Activated T-cell treated with anti-CD3 and anti-CD28 coated beads, Interleukin-2, amount 50 U/mL, for 1 hour (primary cell): ENCODE results near the gene MLXIP.

Experiments used
- DNase-seq: peaks from one replicate; pipeline ENCODE4 v3.0.0-alpha.2; 2020

MLXIP gene

DNA sequence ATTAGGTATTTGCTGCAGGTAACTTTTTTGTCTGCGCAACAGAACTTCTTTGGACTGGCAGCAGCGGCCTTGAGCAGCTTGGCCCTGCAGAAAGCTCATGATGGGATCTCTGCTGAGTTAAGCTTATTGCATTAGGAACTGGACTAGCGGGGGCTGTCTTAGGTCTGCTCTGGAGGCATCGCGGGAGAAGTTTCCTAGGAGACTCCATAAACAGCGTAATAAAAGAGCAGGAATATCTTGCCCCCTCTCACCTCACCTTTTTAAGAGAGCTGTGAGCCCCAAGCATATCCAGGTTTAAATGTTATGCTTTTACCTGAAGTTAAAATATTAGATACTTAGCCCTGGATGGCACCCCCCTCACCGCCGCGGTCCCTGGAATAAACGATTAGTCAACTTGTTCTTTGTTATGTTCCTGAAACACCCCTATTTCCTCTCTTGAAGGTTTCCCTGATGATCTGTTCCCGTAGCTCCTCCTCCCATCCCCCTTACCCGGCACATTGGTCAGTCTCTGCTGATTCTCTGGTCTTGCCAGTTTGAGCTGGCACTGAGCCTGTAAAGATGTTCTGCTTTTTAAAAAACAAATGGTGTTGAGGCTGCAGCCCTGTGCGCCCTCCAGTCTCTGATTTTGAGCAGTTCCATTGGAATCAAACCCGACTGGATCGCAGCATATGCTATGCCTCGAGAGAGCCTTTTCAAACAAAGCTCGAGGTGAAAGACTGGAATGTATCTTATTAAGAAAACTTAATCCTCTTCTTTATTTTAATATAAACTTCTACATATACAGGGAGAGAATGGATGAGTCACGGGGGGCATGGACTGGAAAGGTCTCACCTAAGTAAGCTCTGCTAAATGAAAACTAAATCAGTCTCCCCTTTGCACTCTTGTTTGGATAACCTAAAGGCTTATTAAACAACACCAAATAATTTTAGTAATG lies 1.9 kb downstream of the MLXIP start:
- no peak for DNase-seq

- DNase-seq = no peak
These were observed 2.6 kb downstream of the MLXIP start for GRCh38 chr12:122081083-122081696.

DNA sequence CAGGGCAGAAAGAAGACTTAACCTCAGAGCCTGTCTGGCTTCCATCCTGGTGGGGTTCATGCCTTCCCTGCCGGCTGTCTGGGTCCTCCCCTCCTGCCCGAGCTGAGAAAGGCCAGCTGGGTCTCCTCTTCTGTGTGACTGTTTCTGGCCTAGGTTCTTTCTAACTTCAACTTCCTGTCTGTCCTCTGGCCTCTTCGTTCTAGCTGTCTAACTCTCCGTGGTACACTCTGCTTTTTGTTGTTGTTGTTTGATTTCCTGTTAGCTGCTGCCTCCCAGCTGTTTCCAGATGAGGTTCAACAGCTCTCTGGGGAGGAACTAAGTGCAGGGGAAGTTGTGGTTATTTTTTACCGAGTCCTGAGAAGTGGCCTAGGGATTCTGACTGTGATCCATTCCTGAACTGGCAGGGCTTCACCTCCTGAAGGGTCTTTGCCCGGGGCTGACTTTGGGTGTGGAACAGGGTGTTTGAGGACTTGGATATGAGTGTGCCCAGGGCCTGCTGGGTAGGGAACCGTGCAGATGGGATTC lies 3.2 kb downstream of the MLXIP start:
- DNase-seq = no peak

- no peak for DNase-seq
These were observed 4.2 kb downstream of the MLXIP start for GRCh38 chr12:122082621-122083356.

GRCh38 chr12:122084857-122085405 lies 6.4 kb downstream of the MLXIP start:
- DNase-seq = no peak

DNA sequence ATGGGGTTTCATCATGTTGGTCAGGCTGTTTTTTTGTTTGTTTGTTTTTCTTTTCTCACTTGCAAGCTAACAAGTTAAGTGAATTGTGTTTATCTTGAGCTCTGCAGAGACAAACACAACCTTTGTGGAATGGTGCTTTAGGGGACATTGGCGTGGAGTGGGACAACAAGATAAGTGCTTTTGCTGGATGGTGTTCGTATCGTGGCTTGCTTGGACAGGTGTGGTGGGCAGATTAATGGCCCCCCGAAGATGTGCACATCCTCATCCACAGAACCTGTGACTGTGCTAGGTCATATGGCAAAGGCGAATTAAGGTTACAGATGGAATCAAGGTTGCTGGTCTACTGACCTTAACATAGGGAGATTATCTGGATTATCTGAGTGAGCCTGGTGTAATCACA lies 7.0 kb downstream of the MLXIP start:
- no peak for DNase-seq

DNA sequence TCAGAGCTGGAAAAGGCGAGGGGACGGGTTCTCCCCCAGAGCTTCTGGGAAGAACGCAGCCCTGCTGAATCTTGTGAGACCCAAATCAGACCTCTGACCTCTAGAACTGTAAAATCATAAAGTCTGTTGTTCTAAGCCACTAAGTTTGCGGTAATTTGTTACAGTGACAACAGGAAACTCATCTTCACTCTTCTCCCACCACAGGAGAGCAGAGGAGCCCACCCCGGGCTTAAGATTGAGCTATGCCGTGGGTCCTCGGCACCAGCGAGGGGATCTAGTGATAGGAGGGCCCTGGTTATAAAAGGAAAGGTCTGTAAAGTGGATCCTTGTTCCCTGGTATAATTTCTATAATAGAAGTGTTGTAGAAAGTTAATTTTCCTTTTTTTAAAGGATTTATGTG lies 7.6 kb downstream of the MLXIP start:
- no peak for DNase-seq

- DNase-seq = no peak
These were observed 8.2 kb downstream of the MLXIP start for GRCh38 chr12:122086641-122087285.

DNA sequence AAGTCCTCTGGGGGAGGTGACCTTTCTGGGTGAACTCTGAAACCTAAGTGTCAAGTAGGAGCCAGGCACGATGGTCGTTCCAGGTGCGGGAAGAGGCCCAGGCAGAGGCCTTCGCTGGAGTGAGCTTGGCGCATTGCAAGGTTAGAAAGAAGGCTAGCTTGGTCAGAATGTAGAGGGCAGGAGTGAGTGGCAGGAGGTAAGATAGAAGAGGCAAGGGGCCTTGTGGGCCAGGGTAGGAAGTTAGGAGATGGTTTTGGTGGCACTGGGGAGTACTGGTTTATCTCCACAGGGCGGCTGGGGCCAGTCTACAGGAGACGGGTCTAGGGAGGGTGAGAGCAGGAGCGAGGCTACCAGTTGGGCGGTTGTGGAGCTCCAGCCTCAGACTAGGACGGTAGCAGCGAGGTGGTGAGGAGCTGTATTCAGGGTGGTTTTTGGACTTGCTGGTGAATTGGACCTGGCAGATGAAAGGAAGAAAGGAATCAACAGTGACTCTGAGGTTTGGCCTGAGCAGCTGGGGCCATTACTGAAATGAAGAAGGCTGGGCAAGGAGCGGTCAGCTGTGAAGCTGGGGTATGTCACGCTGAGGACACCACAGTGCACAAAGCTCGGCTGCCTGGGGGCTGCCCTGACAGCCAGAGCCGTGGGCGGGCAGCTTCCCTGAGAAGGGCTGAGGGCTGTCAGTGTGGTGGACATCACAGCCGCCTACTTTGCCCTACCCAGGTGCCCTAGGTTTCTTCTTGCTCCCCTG lies 9.0 kb downstream of the MLXIP start:
- DNase-seq = no peak

DNA sequence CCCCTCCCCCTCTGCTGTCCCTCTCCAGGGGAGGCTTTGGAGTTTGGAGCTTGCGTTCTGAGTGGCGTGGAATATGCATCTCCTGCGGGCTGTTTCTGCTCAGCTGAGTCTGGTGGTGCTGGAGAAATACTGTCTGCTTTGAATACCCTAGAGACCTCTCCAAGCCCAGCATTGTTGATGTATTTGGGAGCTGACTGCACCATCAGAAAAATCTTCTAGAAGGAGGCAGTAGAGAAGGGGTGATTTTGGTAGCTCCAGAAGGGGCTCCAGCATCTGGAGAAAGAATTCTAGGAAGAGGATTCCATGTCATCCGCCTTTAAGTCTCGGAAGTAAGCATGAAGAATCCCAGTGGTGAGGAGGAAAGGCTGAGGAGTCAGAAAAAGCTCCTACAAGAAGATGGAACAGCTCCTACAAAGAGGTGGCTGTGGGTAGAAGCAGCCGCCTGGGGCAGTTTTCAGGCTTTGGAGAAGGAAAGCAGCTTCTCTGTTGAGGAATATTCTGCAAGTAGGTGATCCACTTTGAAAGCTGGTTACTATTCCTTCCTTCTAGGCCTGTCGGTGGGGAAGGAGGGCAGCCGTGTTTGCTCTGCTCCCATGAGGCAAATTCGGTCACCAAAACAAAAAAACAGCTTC lies 9.7 kb downstream of the MLXIP start:
- no peak for DNase-seq

- DNase-seq = no peak
These were observed 10.5 kb downstream of the MLXIP start for GRCh38 chr12:122089077-122089476.

- DNase-seq = no peak
These were observed 12.4 kb downstream of the MLXIP start for GRCh38 chr12:122090759-122091515.

DNA sequence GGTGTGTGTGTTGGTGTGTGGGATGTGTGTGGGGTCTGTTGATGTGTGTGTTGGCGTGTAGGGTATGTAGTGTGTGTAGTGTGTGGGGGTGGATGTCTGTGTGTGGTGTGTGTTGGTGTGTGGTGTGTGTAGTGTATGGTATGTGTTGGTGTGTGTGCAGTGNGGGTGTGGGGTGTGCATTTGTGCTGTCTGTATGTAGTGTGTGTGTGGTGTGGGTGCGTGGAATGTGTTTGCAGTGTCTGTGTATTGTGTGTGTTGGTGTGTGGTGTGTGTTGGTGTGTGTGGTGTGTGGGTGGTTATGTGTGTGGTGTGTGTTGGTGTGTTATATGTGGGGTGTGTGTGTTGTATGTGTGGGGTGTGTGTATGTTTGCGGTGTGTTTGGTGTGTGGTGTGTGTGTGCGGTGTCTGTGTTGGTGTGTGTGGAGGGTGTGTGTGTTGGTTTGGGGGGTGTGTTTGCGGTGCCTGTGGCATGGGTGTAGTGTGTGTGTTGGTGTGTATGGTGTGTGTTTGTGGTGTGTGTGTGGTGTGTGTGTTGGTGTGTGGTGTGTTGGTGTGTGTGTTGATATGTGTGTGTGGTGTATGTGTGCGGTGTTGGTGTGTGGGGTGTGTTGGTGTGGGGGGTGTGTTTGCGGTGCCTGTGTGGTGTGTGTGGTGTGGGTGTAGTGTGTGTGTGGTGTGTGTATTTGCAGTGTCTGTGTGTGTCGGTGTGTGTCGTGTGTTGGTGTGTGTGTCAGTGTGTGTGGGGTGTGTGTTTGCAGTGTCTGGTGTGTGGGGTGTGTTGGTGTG lies 14.7 kb downstream of the MLXIP start:
- DNase-seq = no peak

DNA sequence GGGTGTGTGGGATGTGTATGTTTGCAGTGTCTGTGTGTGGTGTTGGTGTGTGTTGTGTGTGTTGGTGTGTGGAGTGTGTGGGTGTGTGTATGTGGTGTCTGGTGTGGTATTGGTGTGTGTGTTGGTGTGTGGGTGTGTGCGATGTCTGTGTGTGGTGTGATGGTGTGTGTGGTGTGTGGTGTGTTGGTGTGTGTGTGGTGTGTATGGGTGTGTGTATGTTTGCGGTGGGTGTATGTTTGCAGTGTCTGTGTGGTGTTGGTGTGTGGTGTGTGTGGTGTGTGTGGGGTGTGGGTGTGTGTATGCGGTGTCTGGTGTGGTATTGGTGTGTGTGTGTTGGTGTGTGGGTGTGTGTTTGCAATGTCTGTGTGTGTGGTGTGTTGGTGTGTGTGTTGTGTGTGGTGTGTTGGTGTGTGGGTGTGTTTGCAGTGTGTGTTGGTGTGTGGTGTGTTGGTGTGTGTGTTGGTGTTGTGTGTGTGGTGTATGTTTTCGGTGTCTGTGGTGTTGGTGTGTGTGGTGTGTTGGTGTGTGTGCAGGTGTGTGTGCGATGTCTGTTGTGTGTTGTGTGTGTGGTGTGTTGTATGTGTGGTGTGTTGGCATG lies 15.7 kb downstream of the MLXIP start:
- no peak for DNase-seq

GRCh38 chr12:122094735-122095631 lies 16.4 kb downstream of the MLXIP start:
- DNase-seq = no peak

- DNase-seq = no peak
These were observed 17.5 kb downstream of the MLXIP start for GRCh38 chr12:122096014-122096413.

GRCh38 chr12:122096591-122097149 lies 18.1 kb downstream of the MLXIP start:
- no peak for DNase-seq

GRCh38 chr12:122097584-122097926 lies 19.0 kb downstream of the MLXIP start:
- no peak for DNase-seq
